ENCODE data around the gene TUBG2.

- TF ChIP-seq, protein P1, sequence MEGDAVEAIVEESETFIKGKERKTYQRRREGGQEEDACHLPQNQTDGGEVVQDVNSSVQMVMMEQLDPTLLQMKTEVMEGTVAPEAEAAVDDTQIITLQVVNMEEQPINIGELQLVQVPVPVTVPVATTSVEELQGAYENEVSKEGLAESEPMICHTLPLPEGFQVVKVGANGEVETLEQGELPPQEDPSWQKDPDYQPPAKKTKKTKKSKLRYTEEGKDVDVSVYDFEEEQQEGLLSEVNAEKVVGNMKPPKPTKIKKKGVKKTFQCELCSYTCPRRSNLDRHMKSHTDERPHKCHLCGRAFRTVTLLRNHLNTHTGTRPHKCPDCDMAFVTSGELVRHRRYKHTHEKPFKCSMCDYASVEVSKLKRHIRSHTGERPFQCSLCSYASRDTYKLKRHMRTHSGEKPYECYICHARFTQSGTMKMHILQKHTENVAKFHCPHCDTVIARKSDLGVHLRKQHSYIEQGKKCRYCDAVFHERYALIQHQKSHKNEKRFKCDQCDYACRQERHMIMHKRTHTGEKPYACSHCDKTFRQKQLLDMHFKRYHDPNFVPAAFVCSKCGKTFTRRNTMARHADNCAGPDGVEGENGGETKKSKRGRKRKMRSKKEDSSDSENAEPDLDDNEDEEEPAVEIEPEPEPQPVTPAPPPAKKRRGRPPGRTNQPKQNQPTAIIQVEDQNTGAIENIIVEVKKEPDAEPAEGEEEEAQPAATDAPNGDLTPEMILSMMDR (IDR thresholded peaks at IDR 0.05; ENCODE audit: insufficient read depth, low read length, poor library complexity, severe bottlenecking): no peak
- no peak for TF ChIP-seq EZH2phosphoT487 (conservative IDR thresholded peaks at IDR 0.05; ENCODE audit: low read length)
Measured at GRCh38 chr17:42683407-42684034, 24.4 kb downstream of the TUBG2 start.
